Liver (tissue), 3 donors: Measurements from ENCODE around the gene TMEM117.

Experiments
- CTCF ChIP-seq: fragments of 150-350 bp; IDR thresholded peaks from 2 replicates; pipeline ENCODE4 v1.5.1; 2017; ENCODE audit warnings: improper control_type of control experiment, low read depth, low read length; ENCODE audit not compliant: missing input control
- GABPA ChIP-seq, 2 donors: IDR thresholded peaks in 1 of 2; conservative IDR thresholded peaks in 1 of 2; 2 replicates each; pipeline ENCODE4 v1.6.1; 2016; ENCODE audit warnings: antibody characterized with exemption in 2 of 2, mild to moderate bottlenecking in 1 of 2, moderate library complexity in 1 of 2
- JUND ChIP-seq, 2 donors: IDR thresholded peaks; 2 replicates each; pipeline ENCODE4 v1.6.1; 2016; ENCODE audit warnings: antibody characterized with exemption in 2 of 2
- RAD21 ChIP-seq, 2 donors: IDR thresholded peaks; 2 replicates each; pipeline ENCODE4 v1.6.1; 2016; ENCODE audit warnings: antibody characterized with exemption in 2 of 2, mild to moderate bottlenecking in 2 of 2
- REST ChIP-seq: IDR thresholded peaks from 2 replicates; pipeline ENCODE4 v1.6.1; 2016; ENCODE audit warnings: antibody characterized with exemption, mild to moderate bottlenecking
- RXRA ChIP-seq, 2 donors: IDR thresholded peaks; 2 replicates each; pipeline ENCODE4 v1.6.1; 2017 to 2018; ENCODE audit warnings: antibody characterized with exemption in 2 of 2, mild to moderate bottlenecking in 1 of 2
- SP1 ChIP-seq: IDR thresholded peaks from 2 replicates; pipeline ENCODE4 v1.6.1; 2018; ENCODE audit warnings: antibody characterized with exemption, mild to moderate bottlenecking
- TAF1 ChIP-seq: conservative IDR thresholded peaks from 2 replicates; pipeline ENCODE4 v1.6.1; 2016; ENCODE audit warnings: antibody characterized with exemption, mild to moderate bottlenecking
- YY1 ChIP-seq: IDR thresholded peaks from 2 replicates; pipeline ENCODE4 v1.6.1; 2016; ENCODE audit warnings: antibody characterized with exemption, mild to moderate bottlenecking
- TF ChIP-seq, protein P1 (sequence below): IDR thresholded peaks from 2 replicates; pipeline ENCODE4 v1.6.1; 2016; ENCODE audit warnings: antibody characterized with exemption
- TF ChIP-seq, protein P2 (sequence below): IDR thresholded peaks from 2 replicates; pipeline ENCODE4 v1.6.1; 2016; ENCODE audit warnings: antibody characterized with exemption
- donor health status: healthy.
- donor health status: healthy.

DNA sequence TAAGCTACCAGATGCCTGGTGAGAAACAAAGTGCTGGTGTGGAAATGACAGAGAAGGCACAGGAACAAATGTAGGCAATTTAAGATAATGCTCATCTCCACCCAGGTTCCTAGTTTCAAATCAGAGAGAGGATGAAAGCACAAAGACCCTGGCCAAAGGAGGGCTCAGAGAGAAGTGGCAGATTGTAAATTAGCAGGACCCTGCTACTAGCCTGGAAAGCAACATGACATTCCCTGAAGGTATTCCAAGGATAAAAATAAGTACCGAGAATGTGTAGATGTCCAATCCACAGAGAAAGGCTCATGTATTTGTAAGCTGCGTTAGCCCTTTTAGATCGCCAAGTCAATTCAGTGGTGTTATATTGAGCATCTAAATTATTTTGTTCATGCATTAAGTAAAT is 324.0 kb downstream of the TMEM117 start:
- no peak for TF ChIP-seq SP1
- TF ChIP-seq CTCF = no peak
- no peak for TF ChIP-seq RAD21 (IDR thresholded peaks at IDR 0.05)
- no peak for TF ChIP-seq RXRA (IDR thresholded peaks at IDR 0.05)
- TF ChIP-seq, protein P1, sequence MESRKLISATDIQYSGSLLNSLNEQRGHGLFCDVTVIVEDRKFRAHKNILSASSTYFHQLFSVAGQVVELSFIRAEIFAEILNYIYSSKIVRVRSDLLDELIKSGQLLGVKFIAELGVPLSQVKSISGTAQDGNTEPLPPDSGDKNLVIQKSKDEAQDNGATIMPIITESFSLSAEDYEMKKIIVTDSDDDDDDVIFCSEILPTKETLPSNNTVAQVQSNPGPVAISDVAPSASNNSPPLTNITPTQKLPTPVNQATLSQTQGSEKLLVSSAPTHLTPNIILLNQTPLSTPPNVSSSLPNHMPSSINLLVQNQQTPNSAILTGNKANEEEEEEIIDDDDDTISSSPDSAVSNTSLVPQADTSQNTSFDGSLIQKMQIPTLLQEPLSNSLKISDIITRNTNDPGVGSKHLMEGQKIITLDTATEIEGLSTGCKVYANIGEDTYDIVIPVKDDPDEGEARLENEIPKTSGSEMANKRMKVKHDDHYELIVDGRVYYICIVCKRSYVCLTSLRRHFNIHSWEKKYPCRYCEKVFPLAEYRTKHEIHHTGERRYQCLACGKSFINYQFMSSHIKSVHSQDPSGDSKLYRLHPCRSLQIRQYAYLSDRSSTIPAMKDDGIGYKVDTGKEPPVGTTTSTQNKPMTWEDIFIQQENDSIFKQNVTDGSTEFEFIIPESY = no peak
- TF ChIP-seq JUND (IDR thresholded peaks at IDR 0.05) = no peak
- no peak for TF ChIP-seq TAF1
- no peak for TF ChIP-seq YY1
- TF ChIP-seq GABPA (IDR thresholded peaks at IDR 0.05 in 1 of 2, conservative IDR thresholded peaks at IDR 0.05 in 1 of 2) = no peak
- TF ChIP-seq, protein P2, sequence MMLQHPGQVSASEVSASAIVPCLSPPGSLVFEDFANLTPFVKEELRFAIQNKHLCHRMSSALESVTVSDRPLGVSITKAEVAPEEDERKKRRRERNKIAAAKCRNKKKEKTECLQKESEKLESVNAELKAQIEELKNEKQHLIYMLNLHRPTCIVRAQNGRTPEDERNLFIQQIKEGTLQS = no peak
- no peak for TF ChIP-seq REST
